Measurements from ENCODE around the gene IDH2. TPM values are rescaled to one million over a fixed set of nuclear protein-coding genes. Genes with fewer than 3 reads are reported as not detected.

The IDH2 gene
- total and polyA plus RNA-seq, 2 of the 13 experiments (the other 11 are each of a cell fraction or from before 2014, with no cell fraction given): 121 to 145 TPM

GRCh38 chr15:90037961-90038631, 64.2 kb downstream of the IDH2 start (continued):
- TF ChIP-seq ZNF275 (CRISPR knock-in tag; IDR thresholded peaks at IDR 0.05; ENCODE audit: borderline replicate concordance) (peak; percentile 47; the same call in 1 of the 2 replicates), SAP130 (CRISPR knock-in tag; IDR thresholded peaks at IDR 0.05; ENCODE audit: low read depth) (no peak), ZNF839 (CRISPR knock-in tag; IDR thresholded peaks at IDR 0.05; ENCODE audit: borderline replicate concordance) (no peak), POGK (CRISPR knock-in tag; conservative IDR thresholded peaks at IDR 0.05) (no peak), ZNF337 (CRISPR knock-in tag; IDR thresholded peaks at IDR 0.05; ENCODE audit: borderline replicate concordance, low read depth) (no peak), UBTF (CRISPR knock-in tag; IDR thresholded peaks at IDR 0.05) (no peak; the same call in 1 of the 2 replicates), ZNF687 (CRISPR knock-in tag; IDR thresholded peaks at IDR 0.05) (peak; percentile 40; the same call in 1 of the 2 replicates), DBP (CRISPR knock-in tag; IDR thresholded peaks at IDR 0.05; ENCODE audit: not compliant biosample characterization) (no peak), ATF6 (CRISPR knock-in tag; conservative IDR thresholded peaks at IDR 0.05) (no peak), STAT5B (CRISPR knock-in tag; IDR thresholded peaks at IDR 0.05) (no peak), ZNF414 (CRISPR knock-in tag; IDR thresholded peaks at IDR 0.05) (0 out of 2 replicates have a peak, but pooled peaks have one; percentile 11)
